Bronchial epithelial cell (primary cell): Measurements from ENCODE around the gene PSMA6. TPM values are rescaled to one million over a fixed set of nuclear protein-coding genes. Genes with fewer than 3 reads are reported as not detected.

ENCODE experiments used
- DNase-seq: peaks from one replicate; pipeline ENCODE4 v3.0.0-alpha.2; 2010; ENCODE audit warnings: low read depth
- FAIRE-seq: peaks from 2 replicates; lab custom pipeline; 2011; peaks lifted over from hg19 to GRCh38; lab: Jason Lieb, UNC
- H3K27me3 ChIP-seq: 2 replicates; pipeline ENCODE4 v1.5.1; 2011; ENCODE audit warnings: low read length; ENCODE audit not compliant: control insufficient read depth, insufficient read depth
- H3K36me3 ChIP-seq: 2 replicates; pipeline ENCODE4 v1.5.1; 2011; ENCODE audit warnings: low read length; ENCODE audit not compliant: control insufficient read depth, insufficient read depth
- H3K4me3 ChIP-seq: 2 replicates; pipeline ENCODE4 v1.5.1; 2011; ENCODE audit warnings: mild to moderate bottlenecking, low read depth, low read length, control low read depth
- CTCF ChIP-seq: IDR thresholded peaks from 2 replicates; pipeline ENCODE4 v1.5.1; 2011; ENCODE audit warnings: mild to moderate bottlenecking, moderate library complexity, low read length, control low read depth, inconsistent platforms; ENCODE audit not compliant: insufficient read depth, severe bottlenecking
- total RNA-seq: library from RNA; depleted of rRNA; stranded (reverse); fragments of >200 nt; gene quantifications from 2 replicates; pipeline ENCODE4 v1.2.1, GENCODE V29; 2014

PSMA6 gene
- total RNA-seq, 1 donor from 2014 or later = 222 TPM

GRCh38 chr14:35336494-35337268 lies 44.5 kb downstream of the PSMA6 start:
- no peak overlapping the region for H3K4me3 ChIP-seq
- no peaks in the 10 kb centered on the region for H3K36me3 ChIP-seq
- FAIRE-seq = no peak
- H3K27me3 ChIP-seq = no peaks in the 10 kb centered on the region
- DNase-seq = peak; percentile 96
- no peak for TF ChIP-seq CTCF

GRCh38 chr14:35337269-35338255 lies 45.4 kb downstream of the PSMA6 start:
- Histone ChIP-seq H3K4me3 (no peak overlapping the region), H3K36me3 (no peaks in the 10 kb centered on the region), H3K27me3 (no peaks in the 10 kb centered on the region)
- FAIRE-seq (no peak), DNase-seq (peak; percentile 75)
- TF ChIP-seq CTCF = no peak

- no peak for DNase-seq
- Histone ChIP-seq H3K27me3 (no peaks in the 10 kb centered on the region), H3K4me3 (no peak overlapping the region), H3K36me3 (no peaks in the 10 kb centered on the region)
- FAIRE-seq = no peak
- TF ChIP-seq CTCF = no peak
Observed at GRCh38 chr14:35338731-35339405, 46.7 kb downstream of the PSMA6 start.

GRCh38 chr14:35339761-35340406 lies 47.7 kb downstream of the PSMA6 start:
- H3K4me3 ChIP-seq = no peak overlapping the region
- FAIRE-seq (no peak), DNase-seq (no peak)
- no peaks in the 10 kb centered on the region for H3K27me3 ChIP-seq
- no peak for TF ChIP-seq CTCF
- H3K36me3 ChIP-seq = no peaks in the 10 kb centered on the region
